IMR-90 (cell line): ENCODE data around the gene TDG. TPM values are rescaled to one million over a fixed set of nuclear protein-coding genes. Genes with fewer than 3 reads are reported as not detected.
A peak's percentile ranks its signal among the peaks of the same experiment; 100 is the strongest.

Experiments
- ATAC-seq: fragments of 200-7000 bp; cut with Tn5 transposase; 2 replicates; pipeline ENCODE4 v1.9.1; 2020; ENCODE audit warnings: low read depth, mild to moderate bottlenecking, moderate library complexity
- BruUV-seq: library from RNA; stranded (reverse); fragments of 400-500 nt; replicated peaks from 2 replicates; lab custom pipeline; 2021; lab: Mats Ljungman, UMichigan
- CTCF ChIA-PET: fragments of 300-600 bp; formaldehyde crosslinking; extraction: SDS; loops from one replicate; lab custom pipeline; 2021; ENCODE audit warnings: antibody characterized with exemption; lab: Yijun Ruan, JAX
- POLR2A ChIA-PET: fragments of 300-600 bp; sonication (Branson Sonifier 250); formaldehyde crosslinking; loops from one replicate; lab custom pipeline; 2022; ENCODE audit warnings: antibody characterized with exemption; ENCODE audit not compliant: unreplicated experiment; lab: Charles Lee
- DNase-seq: peaks from one replicate; pipeline ENCODE4 v3.0.0; 2013
- H2AFZ ChIP-seq: replicated peaks from 2 replicates; pipeline ENCODE3; 2013; ENCODE audit warnings: low read length, mild to moderate bottlenecking; ENCODE audit not compliant: poor library complexity
- H2AK5ac ChIP-seq: 2 replicates; pipeline ENCODE4 v1.6.1; 2013; ENCODE audit warnings: low read depth, low read length, inconsistent platforms
- H2AK9ac ChIP-seq: replicated peaks from 2 replicates; pipeline ENCODE3; 2013; ENCODE audit warnings: mild to moderate bottlenecking, low read depth, low read length, moderate library complexity; ENCODE audit not compliant: poor library complexity
- H2BK120ac ChIP-seq: 2 replicates; pipeline ENCODE4 v1.6.1; 2013; ENCODE audit warnings: low read depth, low read length, inconsistent platforms
- H2BK15ac ChIP-seq: 3 replicates; pipeline ENCODE4 v1.6.1; 2013; ENCODE audit warnings: low read depth, low read length, inconsistent platforms
- H2BK20ac ChIP-seq: 2 replicates; pipeline ENCODE4 v1.6.1; 2013; ENCODE audit warnings: low read depth, mild to moderate bottlenecking, inconsistent platforms, low read length, moderate library complexity
- H2BK5ac ChIP-seq: 2 replicates; pipeline ENCODE4 v1.6.1; 2013; ENCODE audit warnings: mild to moderate bottlenecking, low read depth, low read length, inconsistent platforms; ENCODE audit not compliant: poor library complexity, severe bottlenecking
- H3K14ac ChIP-seq: replicated peaks from 2 replicates; pipeline ENCODE4 v1.6.1; 2013; ENCODE audit warnings: low read depth, low read length, inconsistent platforms
- H3K18ac ChIP-seq: 2 replicates; pipeline ENCODE4 v1.6.1; 2013; ENCODE audit warnings: low read depth, low read length, control low read depth
- H3K23ac ChIP-seq: 2 replicates; pipeline ENCODE4 v1.6.1; 2013; ENCODE audit warnings: low read depth, low read length, inconsistent platforms
- H3K27ac ChIP-seq: 2 replicates; pipeline ENCODE4 v1.5.1; 2013; ENCODE audit warnings: mild to moderate bottlenecking, control low read depth, low read length; ENCODE audit not compliant: insufficient read depth
- H3K27me3 ChIP-seq: 2 replicates; pipeline ENCODE4 v1.6.1; 2013; ENCODE audit warnings: low read length; ENCODE audit not compliant: control insufficient read depth, insufficient read depth
- H3K36me3 ChIP-seq: 2 replicates; pipeline ENCODE4 v1.6.1; 2013; ENCODE audit warnings: low read length, mixed read lengths; ENCODE audit not compliant: control insufficient read depth, insufficient read depth
- H3K4ac ChIP-seq: 2 replicates; pipeline ENCODE4 v1.6.1; 2013; ENCODE audit warnings: low read depth, low read length, inconsistent platforms
- H3K4me1 ChIP-seq: 2 replicates; pipeline ENCODE4 v1.6.1; 2013; ENCODE audit warnings: low read length, mixed read lengths; ENCODE audit not compliant: control insufficient read depth, insufficient read depth
- H3K4me2 ChIP-seq: 2 replicates; pipeline ENCODE4 v1.6.1; 2013; ENCODE audit warnings: low read depth, mild to moderate bottlenecking, control low read depth, low read length, moderate library complexity
- H3K4me3 ChIP-seq: 2 replicates; pipeline ENCODE4 v1.5.1; 2013; ENCODE audit warnings: low read depth, mild to moderate bottlenecking, control low read depth, low read length, moderate library complexity; ENCODE audit not compliant: insufficient read depth
- H3K56ac ChIP-seq: 2 replicates; pipeline ENCODE4 v1.6.1; 2013; ENCODE audit warnings: low read length, inconsistent platforms; ENCODE audit not compliant: insufficient read depth; ENCODE audit errors: extremely low read depth
- H3K79me1 ChIP-seq, 2 experiments: 2 replicates each; pipeline ENCODE4 v1.6.1; 2013; ENCODE audit warnings: low read length in 2 of 2, inconsistent platforms in 1 of 2, low read depth in 1 of 2
- H3K9ac ChIP-seq: 2 replicates; pipeline ENCODE4 v1.6.1; 2013; ENCODE audit warnings: low read depth, low read length, control low read depth
- H3K9me1 ChIP-seq: 2 replicates; pipeline ENCODE4 v1.6.1; 2013; ENCODE audit warnings: low read length, inconsistent platforms; ENCODE audit not compliant: insufficient read depth
- H3K9me3 ChIP-seq: 2 replicates; pipeline ENCODE4 v1.6.1; 2013; ENCODE audit warnings: low read length; ENCODE audit not compliant: control insufficient read depth, insufficient read depth
- H4K20me1 ChIP-seq: 2 replicates; pipeline ENCODE4 v1.6.1; 2013; ENCODE audit warnings: low read length, inconsistent platforms; ENCODE audit not compliant: insufficient read depth
- H4K5ac ChIP-seq: 2 replicates; pipeline ENCODE4 v1.6.1; 2013; ENCODE audit warnings: mild to moderate bottlenecking, low read depth, low read length, control low read depth
- H4K8ac ChIP-seq, 2 experiments: 2 replicates each; pipeline ENCODE4 v1.6.1; 2013; ENCODE audit warnings: low read depth in 2 of 2, low read length in 2 of 2, control low read depth in 1 of 2, inconsistent platforms in 1 of 2
- H4K91ac ChIP-seq: 2 replicates; pipeline ENCODE4 v1.6.1; 2013; ENCODE audit warnings: low read depth, low read length, inconsistent platforms; ENCODE audit not compliant: insufficient read depth
- CEBPB ChIP-seq: IDR thresholded peaks from 2 replicates; pipeline ENCODE4 v1.6.1; 2012; ENCODE audit warnings: low read depth, low read length, improper control_type of control experiment
- FOS ChIP-seq: fragments of 150-350 bp; IDR thresholded peaks from 2 replicates; pipeline ENCODE4 v1.6.1; 2016; ENCODE audit warnings: low read depth, low read length
- POLR2A ChIP-seq: IDR thresholded peaks from 2 replicates; pipeline ENCODE4 v1.6.1; 2012; ENCODE audit warnings: mild to moderate bottlenecking, low read depth, low read length
- WGBS, 2 experiments: methylation state at CpG; one replicate each; pipeline versions ENCODE4 v1.1.5 to v1.1.7; 2013; ENCODE audit warnings: missing lambda C conversion rate in 2 of 2; ENCODE audit not compliant: insufficient read length in 1 of 2; ENCODE audit errors: extremely low coverage in 2 of 2; 5-methylcytosine and 5-hydroxymethylcytosine counted together
- dilution Hi-C: fragments of 300-500 bp; cut with HindIII; formaldehyde crosslinking; loops from one replicate; pipeline ENCODE4 v1.14.3; 2018; ENCODE audit warnings: low sequenced_read_pairs; ENCODE audit not compliant: unreplicated experiment
- in situ Hi-C: fragments of 300-500 bp; cut with MboI; formaldehyde crosslinking; loops from 3 replicates; pipeline ENCODE4 v1.14.3; 2019; ENCODE audit warnings: low sequenced_read_pairs, inconsistent platforms, mixed read lengths
- intact Hi-C: fragments of 100-400 bp; cut with micrococcal nuclease; formaldehyde crosslinking; loops from 2 replicates; pipeline ENCODE4 v1.10.0; 2022
- polyA plus RNA-seq, 3 experiments: library from polyadenylated mRNA; depleted of rRNA; stranded (reverse); fragments of >200 nt; gene quantifications; 2 replicates each; pipeline ENCODE4 v1.2.3, GENCODE V29; 2012; ENCODE audit warnings: low replicate concordance in 1 of 3
- total RNA-seq: library from RNA; depleted of rRNA; stranded (reverse); fragments of >200 nt; gene quantifications from 2 replicates; pipeline ENCODE4 v1.2.3, GENCODE V29; 2012

Gene TDG
- total and polyA plus RNA-seq, 2 of the 4 experiments (the other 2 are of a cell fraction) = 14.0 to 14.7 TPM

- H3K4me3 ChIP-seq = peak overlapping the region; percentile 9; the same call in 1 of the 2 replicates
- H2BK5ac ChIP-seq = peak overlapping the region; percentile 95
- BruUV-seq = no TSS peak
- H3K9me3 ChIP-seq = 0 out of 2 replicates have a peak, but pooled peaks cover 2% of the 10 kb centered on the region
- dilution Hi-C loops (no loop called here), intact Hi-C loops (loop anchor here (5.0 kb wide), 1 partner anchor 36 kb away; no protein-coding TSS in a partner anchor), in situ Hi-C loops (no loop called here)
- H2AK5ac ChIP-seq = peak overlapping the region; percentile 87; the same call in 1 of the 2 replicates
- H2AK9ac ChIP-seq = no peak overlapping the region
- H3K18ac ChIP-seq = peak overlapping the region; percentile 94
- ATAC-seq (peak; percentile 88), DNase-seq (peak; percentile 96)
- peak overlapping the region; percentile 68 to 84 for H4K8ac ChIP-seq
- H3K79me1 ChIP-seq = peaks cover 0 to 12% of the 10 kb centered on the region in 2 experiments; a peak in 2 of 4 replicates
- H4K20me1 ChIP-seq = no peaks in the 10 kb centered on the region
- peak overlapping the region; percentile 63 for H3K56ac ChIP-seq
- peaks cover 13% of the 10 kb centered on the region for H3K4me1 ChIP-seq
- CTCF ChIA-PET = interaction anchor here (0.6 kb wide), 1 partner anchor 41 kb away, joined by 3 read pairs; no protein-coding TSS in a partner anchor
- peak overlapping the region; percentile 97; the same call in 1 of the 2 replicates for H4K5ac ChIP-seq
- peak overlapping the region; percentile 97 for H2BK20ac ChIP-seq
- H3K23ac ChIP-seq = peak overlapping the region; percentile 95
- H3K4ac ChIP-seq = peak overlapping the region; percentile 93; the same call in 1 of the 2 replicates
- peak overlapping the region; percentile 22; the same call in 1 of the 2 replicates for H3K9ac ChIP-seq
- peaks cover 11% of the 10 kb centered on the region for H3K36me3 ChIP-seq
- peak overlapping the region; percentile 90 for H3K14ac ChIP-seq
- TF ChIP-seq FOS = peak; percentile 75
- peak; percentile 73; the same call in 1 of the 2 replicates for TF ChIP-seq CEBPB
- no peak for TF ChIP-seq POLR2A
- peak overlapping the region; percentile 93 for H4K91ac ChIP-seq
- peak overlapping the region; percentile 67; the same call in 1 of the 2 replicates for H3K4me2 ChIP-seq
- H3K27me3 ChIP-seq = no peaks in the 10 kb centered on the region
- peak overlapping the region; percentile 42; the same call in 2 of the 3 replicates for H2BK15ac ChIP-seq
- WGBS, 2 experiments = no CpG with 5 or more reads among the region's 6 CpGs
- peaks cover 9% of the 10 kb centered on the region for H3K9me1 ChIP-seq
- H2AFZ ChIP-seq = no peak overlapping the region
- peak overlapping the region; percentile 96 for H2BK120ac ChIP-seq
- peak overlapping the region; percentile 95 for H3K27ac ChIP-seq
- POLR2A ChIA-PET = no interaction called here
Measured at GRCh38 chr12:104011253-104011652, 45.6 kb downstream of the TDG start.
